ENCODE results near the gene BMPR1A. TPM values are rescaled to one million over a fixed set of nuclear protein-coding genes. Genes with fewer than 3 reads are reported as not detected.

The BMPR1A gene
- total RNA-seq, 1 donor from 2014 or later: 84.7 TPM

DNA sequence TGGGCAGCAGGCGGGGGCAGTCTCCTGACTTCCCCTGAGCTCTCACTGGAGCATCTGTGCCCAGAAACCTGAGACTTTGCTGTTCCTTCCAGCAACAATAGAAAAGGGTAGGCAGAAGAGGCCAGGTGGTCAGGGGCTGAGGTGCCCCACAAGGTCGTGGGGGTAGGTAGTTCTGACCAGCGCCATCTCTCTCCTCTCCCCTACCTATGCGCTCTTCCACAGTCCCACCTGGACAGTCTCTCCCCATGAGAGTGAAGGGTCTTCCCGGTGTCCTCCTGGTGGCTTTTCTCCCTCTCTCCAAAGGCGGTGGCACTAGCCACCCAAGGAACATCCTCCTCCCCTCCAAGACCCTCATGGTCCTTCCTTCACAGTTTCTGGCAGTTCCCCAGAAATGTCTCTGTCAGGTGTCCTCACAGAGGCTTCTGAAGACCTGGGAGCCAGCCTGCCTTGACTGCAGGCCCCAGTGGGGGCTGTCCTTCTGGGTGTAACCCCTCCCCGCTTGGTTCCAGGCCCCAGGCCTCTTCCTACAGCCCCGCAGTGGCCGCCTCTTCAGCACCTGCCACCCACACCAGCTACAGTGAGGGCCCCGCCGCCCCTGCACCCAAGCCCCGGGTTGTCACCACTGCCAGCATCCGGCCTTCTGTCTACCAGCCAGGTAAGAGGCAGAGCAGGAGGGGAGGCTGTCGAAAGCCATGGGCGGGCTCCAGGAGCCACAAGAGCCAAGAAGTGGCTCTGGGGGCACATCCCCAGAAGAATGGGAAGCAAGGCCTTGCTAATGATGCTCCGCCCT, 46.8 kb upstream of the BMPR1A start:
- H3K4me1 Mint-ChIP-seq (ENCODE audit: unreplicated experiment): peaks cover 20% of the 10 kb centered on the region
- H3K36me3 Mint-ChIP-seq: no peaks in the 10 kb centered on the region
- H3K27me3 Mint-ChIP-seq: no peaks in the 10 kb centered on the region
- no peak overlapping the region for H3K27ac Mint-ChIP-seq
- peak overlapping the region; percentile 66 for H3K4me3 Mint-ChIP-seq
- TF ChIP-seq, protein P1, sequence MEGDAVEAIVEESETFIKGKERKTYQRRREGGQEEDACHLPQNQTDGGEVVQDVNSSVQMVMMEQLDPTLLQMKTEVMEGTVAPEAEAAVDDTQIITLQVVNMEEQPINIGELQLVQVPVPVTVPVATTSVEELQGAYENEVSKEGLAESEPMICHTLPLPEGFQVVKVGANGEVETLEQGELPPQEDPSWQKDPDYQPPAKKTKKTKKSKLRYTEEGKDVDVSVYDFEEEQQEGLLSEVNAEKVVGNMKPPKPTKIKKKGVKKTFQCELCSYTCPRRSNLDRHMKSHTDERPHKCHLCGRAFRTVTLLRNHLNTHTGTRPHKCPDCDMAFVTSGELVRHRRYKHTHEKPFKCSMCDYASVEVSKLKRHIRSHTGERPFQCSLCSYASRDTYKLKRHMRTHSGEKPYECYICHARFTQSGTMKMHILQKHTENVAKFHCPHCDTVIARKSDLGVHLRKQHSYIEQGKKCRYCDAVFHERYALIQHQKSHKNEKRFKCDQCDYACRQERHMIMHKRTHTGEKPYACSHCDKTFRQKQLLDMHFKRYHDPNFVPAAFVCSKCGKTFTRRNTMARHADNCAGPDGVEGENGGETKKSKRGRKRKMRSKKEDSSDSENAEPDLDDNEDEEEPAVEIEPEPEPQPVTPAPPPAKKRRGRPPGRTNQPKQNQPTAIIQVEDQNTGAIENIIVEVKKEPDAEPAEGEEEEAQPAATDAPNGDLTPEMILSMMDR (conservative IDR thresholded peaks at IDR 0.05): no peak
- no peaks in the 10 kb centered on the region for H3K9me3 Mint-ChIP-seq
- no peak for DNase-seq (ENCODE audit: extremely low spot score, unreplicated experiment)

DNA sequence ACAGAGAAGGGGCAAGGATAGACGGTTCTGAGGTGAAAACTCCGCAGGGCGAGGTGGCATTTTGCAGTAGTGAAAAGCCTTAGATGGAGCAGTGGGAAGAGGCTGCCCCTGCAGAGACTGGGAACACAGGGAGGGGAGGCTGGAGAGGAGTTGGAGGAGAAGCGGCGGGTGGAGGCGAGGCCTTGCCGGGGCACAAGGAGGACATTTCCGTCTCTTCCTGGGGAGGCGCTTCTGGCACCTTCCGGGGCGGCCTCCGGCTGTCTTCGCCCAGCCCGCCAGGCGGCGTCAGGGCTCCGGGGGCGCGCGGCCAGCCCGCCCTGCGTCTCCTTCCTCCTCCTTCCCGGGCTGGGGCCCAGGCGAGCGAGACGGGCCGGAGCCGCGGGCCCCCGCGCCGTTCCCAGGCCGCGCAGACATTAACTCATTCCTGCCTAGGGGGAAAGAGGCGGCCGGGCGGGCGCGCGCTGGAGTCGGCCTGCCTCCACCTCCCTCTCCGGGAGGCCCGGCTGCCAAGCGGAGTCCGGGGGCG, 45.4 kb upstream of the BMPR1A start:
- TF ChIP-seq, protein P1 (conservative IDR thresholded peaks at IDR 0.05): peak; percentile 90
- Mint-ChIP-seq H3K4me1 (ENCODE audit: unreplicated experiment) (peaks cover 29% of the 10 kb centered on the region), H3K4me3 (peak overlapping the region; percentile 90), H3K27ac (peak overlapping the region; percentile 95), H3K27me3 (no peaks in the 10 kb centered on the region), H3K9me3 (no peaks in the 10 kb centered on the region), H3K36me3 (no peaks in the 10 kb centered on the region)
- DNase-seq (ENCODE audit: extremely low spot score, unreplicated experiment): peak; percentile 90

DNA sequence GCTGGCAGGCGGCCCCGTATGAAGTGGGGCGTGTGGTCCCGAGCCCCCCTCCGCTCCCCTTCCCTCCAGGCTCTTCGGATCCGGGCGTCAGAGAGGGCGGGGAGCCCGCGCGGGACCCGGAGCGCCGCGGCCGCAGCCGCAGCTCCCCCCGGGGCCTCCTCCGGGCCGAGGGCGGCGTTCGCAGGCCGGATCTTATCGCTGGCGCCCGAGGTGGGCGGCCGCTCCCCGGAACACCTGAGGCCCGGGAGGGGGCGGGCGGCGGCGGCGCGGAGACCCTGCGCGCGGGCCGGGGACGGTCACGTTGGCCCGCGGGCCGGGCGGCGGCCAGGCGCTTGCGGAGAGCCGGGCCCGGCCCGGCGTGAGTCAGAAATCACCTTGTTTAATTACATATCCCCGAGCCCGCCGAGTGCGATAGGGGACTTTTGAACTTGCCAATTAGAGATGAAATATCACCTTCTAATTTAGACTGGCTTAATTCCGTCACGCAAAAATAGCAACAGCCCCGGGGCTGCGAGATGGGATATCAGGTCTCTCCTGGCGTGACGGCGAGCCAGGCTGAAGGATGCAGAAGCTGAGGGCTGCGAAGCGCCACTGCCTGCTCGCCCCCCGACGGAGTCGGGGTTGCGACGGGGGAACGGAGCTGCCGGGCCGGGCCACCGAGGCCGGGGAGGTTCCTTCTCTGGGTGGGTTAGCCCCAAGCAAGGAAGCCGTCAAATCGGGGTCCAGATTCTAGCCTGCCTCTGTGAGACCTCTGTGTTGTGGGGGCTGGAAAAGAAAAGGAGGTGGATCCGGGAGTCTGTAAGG, 44.7 kb upstream of the BMPR1A start:
- peak overlapping the region; percentile 74 for H3K27ac Mint-ChIP-seq
- H3K9me3 Mint-ChIP-seq: no peaks in the 10 kb centered on the region
- DNase-seq (ENCODE audit: extremely low spot score, unreplicated experiment): no peak
- no peaks in the 10 kb centered on the region for H3K27me3 Mint-ChIP-seq
- peaks cover 29% of the 10 kb centered on the region for H3K4me1 Mint-ChIP-seq (ENCODE audit: unreplicated experiment)
- H3K4me3 Mint-ChIP-seq: peak overlapping the region; percentile 87
- H3K36me3 Mint-ChIP-seq: no peaks in the 10 kb centered on the region
- TF ChIP-seq, protein P1 (conservative IDR thresholded peaks at IDR 0.05): no peak

DNA sequence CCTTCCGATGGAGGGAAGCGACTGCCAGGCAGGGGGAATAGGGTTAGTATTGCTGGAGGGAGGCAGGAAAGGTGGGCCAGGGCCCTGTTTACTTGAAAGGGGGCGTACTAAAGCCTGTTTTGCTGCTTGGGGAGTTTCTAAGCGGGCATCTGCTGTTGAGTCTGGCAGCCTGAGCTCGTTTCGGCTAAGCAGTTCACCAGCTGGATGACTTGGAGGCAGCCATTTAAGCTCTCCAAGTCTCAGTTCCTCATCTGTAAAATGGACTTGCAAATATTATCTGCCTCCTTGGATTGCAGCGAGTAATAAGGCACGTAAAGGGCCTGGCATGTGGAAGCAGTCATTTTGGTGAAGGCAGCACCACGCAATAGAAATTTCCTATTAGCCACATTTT, 44.1 kb upstream of the BMPR1A start:
- H3K27me3 Mint-ChIP-seq: no peaks in the 10 kb centered on the region
- H3K4me1 Mint-ChIP-seq (ENCODE audit: unreplicated experiment): peaks cover 29% of the 10 kb centered on the region
- no peak for DNase-seq (ENCODE audit: extremely low spot score, unreplicated experiment)
- H3K27ac Mint-ChIP-seq: peak overlapping the region; percentile 74
- no peaks in the 10 kb centered on the region for H3K9me3 Mint-ChIP-seq
- TF ChIP-seq, protein P1 (conservative IDR thresholded peaks at IDR 0.05): no peak
- H3K4me3 Mint-ChIP-seq: peak overlapping the region; percentile 87
- no peaks in the 10 kb centered on the region for H3K36me3 Mint-ChIP-seq

DNA sequence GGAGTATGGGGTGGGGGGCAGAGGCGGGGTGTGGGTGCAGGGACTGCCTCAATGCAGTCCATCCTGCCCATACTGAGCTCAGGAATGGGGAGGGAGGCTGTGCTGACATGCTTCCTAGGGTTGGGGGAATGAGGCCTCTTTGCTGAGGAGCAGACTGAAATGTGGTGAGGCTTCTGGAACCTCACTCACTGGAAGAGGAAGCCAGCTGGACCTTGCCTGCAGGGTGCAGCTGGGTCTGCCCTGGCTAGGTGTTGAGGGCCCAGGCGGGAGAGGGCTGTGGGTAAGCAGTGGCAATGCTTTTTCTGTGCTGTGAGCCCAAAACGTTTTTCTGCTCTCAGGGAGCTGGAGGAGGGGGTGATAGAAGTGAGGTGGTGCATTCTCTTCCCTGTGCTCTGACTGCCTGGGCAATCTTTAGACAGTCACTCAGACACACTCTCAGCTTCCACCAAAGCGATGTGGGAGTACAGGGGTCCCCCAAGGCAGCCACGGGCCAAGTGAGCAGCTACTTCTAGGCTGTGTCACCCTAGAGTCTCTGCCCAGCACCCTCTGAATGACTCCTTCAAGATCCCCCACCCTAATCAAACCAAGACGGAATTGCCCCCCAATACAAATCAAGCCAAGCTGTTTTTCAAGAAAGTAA, 41.1 kb upstream of the BMPR1A start:
- no peak for DNase-seq (ENCODE audit: extremely low spot score, unreplicated experiment)
- Mint-ChIP-seq H3K9me3 (no peaks in the 10 kb centered on the region), H3K27me3 (no peaks in the 10 kb centered on the region), H3K4me3 (peak overlapping the region; percentile 61), H3K4me1 (ENCODE audit: unreplicated experiment) (peaks cover 29% of the 10 kb centered on the region), H3K36me3 (no peaks in the 10 kb centered on the region), H3K27ac (peak overlapping the region; percentile 21)
- TF ChIP-seq, protein P1 (conservative IDR thresholded peaks at IDR 0.05): no peak
